M059J (cell line): ENCODE measurements around the gene XAGE2. TPM values are rescaled to one million over a fixed set of nuclear protein-coding genes. Genes with fewer than 3 reads are reported as not detected.
"Not testable (repeated sequence)": the region's sequence is repeated elsewhere in the genome, so short reads cannot be mapped to it uniquely, and the experiment has no call there.

ENCODE experiments used
- DNase-seq: peaks from one replicate; pipeline ENCODE4 v3.0.0-alpha.2; 2012; ENCODE audit warnings: low read depth
- total RNA-seq: library from RNA; depleted of rRNA; stranded (reverse); fragments of >200 nt; shearing (Covaris generic); gene quantifications from 2 replicates; pipeline ENCODE4 v1.2.3, GENCODE V29; 2014; rRNA removed

Gene XAGE2, protein sequence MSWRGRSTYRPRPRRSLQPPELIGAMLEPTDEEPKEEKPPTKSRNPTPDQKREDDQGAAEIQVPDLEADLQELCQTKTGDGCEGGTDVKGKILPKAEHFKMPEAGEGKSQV
- total RNA-seq: 0.62 TPM in 1 of 2 replicates, not detected in the other

DNA sequence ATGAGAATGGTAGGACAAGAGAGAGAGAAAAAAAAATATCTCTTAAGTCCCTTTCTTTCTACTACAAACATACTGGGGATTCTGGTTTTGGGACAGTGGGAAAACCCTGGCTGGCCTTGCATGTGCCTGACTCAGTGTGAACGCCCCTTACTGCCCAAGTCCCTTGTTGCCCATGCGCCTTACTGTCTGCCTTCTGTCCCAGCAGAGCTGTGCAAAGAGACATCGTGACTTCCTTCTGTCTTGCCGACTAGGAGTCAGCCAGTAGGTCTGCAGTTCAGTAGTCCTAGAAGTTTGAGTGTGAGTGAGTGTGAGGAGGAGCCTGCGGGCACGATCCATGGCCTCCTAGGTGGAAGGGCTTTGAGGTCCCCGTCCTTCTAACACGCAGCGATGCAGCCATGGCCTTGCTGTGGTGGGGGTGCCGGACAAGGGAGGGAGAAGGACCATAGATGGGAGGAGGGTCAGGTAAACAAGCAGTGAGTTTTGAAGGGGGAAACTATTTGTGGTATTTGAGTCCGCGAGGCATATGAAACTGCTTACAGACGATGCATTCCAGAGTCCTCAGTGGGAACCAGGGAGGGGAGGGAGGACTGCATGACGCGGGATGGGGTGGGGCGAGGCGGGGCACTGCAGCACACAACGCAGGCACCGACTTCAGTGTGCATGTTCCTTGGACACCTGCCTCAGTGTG is at the start of gene XAGE2:
XAGE2 (plus strand) TSS at position 654 of the 688 bp plus-strand sequence. CDS start 994 bp downstream, outside the sequence.
- DNase-seq: no peak

DNA sequence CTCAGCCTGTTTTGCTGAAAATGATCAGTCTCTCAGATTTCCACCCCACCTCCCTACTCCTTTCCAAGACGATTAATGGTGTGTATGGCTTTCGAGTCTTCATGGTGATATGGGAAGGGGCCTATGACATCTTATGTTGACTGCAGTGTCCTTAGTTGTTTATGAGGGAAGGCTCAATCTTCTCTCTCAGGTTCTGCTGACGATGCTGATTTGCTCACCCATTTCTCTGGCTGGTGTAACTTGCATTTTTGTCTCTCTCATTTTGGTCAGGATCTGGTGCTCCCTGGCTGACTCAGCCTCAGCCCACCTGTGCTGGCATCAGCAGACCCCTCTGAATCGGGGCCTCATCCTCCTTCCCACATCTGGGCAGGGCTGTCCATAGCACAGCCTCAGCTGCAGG is 31.4 kb upstream of the XAGE2 start:
- DNase-seq: no peak

DNA sequence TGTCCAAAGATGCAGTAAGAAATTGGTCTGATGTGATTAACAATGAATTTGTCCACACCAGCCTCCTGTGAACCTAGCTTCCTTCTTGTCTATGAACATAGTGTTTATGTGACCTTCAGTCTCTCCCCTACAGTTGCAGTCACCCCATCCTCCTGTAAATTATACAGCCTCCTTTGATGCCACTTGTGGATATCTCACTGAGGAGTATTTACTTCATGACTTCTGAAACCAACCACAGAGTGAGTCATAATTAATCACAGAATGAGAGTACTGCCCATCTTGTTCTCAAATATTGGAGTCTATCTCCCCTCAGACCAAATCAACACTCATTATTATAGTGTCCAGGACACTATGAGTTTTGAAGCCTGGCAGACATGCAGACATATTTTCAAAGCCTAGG is 27.3 kb upstream of the XAGE2 start:
- DNase-seq: peak; percentile 66

DNA sequence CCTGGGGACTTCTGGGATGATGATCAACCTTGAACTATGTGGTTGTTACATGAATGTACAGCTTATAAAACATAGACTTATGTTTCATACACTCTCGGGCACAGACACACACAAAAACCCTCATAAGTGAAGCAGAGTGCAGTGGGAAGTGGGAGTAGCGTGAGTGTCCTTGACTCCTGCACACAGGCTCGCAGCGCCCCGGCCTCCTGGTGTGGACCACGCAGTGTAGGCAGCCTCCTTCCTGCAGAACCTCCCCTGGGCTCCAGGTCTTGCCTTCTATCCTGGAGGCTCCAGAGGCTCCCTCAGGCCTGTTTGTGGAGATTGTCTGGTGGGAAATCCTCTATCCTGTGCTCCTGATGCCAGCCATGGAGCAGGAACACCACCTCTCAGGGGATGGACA is 25.7 kb upstream of the XAGE2 start:
- not testable (repeated sequence) for DNase-seq

DNA sequence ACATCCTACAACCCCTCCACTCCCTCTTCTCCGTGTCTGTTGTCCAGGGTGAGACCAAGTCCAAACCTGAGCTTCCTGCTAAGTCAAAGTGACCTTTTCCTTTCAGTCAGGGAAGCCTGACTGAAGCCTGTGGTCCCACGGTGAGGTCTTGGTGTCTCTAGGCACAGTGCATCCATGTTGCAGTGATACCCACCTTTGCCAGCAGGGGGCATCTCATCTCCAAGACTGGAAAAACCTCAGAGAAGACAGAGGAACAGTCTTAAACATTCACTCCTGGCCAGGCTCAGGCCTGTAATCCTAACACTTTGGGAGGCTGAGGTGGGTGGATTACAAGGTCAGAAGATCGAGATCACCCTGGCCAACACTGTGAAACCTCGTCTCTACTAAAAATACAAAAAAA is 23.4 kb upstream of the XAGE2 start:
- DNase-seq: peak; percentile 38

DNA sequence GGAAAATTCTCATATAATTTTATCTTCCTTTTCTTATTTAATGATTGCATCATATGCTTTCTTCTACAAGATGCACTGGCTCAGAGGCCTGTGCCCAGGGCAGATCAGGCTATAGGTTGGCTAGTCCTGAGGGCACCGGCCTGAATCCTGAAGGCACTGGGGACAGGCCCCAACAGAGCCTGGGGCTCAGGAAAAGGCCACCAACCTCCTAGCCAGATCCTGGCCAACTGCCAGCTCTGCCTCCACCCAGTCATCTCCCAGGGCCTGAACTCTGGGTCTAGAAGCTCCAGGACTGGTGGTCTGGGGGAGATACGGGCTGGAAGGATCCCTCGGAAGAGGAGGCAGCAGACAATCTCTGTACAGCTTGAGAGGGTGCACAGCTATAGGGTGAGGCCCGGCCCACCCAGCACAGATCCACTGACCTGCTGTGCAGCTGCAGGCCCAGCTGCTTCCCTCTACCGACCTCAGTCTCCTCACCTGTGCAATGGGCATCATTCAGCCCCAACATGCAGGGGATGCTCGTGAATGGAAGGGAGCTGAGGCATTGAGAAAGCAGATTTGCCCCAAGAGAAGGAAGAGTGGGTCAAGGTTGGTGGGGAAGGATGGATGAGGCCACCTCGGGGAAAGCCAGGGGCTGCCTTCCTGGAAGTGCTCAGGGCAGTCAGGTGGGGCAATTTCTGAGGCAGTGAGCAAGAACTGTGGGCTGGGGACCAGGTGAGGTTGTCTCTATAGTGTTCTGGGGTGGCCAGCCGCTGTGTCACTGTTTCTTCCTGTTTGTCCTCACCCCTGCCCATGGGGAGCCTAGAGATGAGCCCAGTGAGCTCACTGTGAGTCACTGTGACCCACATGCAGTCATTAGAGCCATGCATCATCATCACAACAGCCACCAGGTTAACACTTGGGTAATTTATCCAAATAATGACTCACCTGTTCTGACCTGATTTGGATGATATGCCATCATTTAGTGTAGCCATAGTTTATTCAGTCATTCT is 22.4 kb upstream of the XAGE2 start:
- peak; percentile 83 for DNase-seq

DNA sequence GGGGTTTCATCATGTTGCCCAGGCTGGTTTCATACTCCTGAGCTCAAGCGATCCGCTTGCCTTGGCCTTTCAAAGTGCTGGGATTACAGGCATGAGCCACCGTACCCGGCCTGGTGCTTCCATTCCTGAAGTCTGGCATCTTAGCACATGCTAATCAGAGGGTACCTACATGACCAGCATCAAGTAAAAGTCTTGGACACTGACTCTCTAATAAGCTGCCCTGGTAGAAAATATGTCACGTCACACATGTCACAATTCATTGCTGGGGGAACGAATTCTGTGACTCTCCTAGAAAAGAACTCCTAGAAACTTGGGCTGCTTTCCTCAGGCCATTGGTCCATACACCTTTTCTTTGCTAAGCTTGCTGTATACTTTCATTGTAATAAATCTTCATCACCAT is 19.1 kb upstream of the XAGE2 start:
- no peak for DNase-seq

DNA sequence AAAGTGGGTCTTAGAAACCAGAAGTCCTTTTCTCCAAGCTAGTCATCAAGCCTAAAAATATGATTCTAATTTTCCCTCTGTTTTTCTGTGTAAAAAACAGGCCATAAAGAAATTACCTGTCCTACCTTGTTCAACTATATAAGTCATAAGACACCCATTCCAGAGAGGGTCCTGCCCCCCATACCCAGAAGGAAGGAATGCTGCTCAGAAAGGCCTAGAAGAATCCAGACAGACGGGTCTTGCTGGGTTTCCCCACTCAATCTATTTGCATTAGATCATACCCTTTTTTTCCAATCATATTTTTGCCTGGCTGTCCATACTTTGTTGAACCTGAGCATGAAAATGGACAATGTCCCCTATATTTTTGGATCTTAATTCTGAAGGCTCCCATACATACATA is 16.3 kb upstream of the XAGE2 start:
- DNase-seq: no peak

DNA sequence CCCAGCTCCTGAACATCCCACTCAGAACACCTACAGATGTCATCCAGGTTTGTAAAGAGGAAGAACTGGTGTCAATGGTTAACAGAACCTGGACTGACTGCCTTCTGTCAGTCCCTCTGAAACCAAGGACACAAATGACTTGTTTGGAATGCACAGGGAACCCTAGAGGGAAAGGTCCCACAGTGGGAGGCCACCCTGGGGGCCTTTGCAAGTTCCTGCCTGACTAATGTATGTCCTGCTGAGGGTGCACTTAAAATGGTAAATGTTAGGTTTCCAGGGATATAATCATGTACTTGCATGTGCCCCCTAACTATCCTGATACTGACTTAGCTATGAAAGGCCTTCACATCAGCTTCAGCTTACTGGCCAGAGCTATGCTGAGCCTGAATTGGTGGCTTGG is 15.0 kb upstream of the XAGE2 start:
- no peak for DNase-seq

DNA sequence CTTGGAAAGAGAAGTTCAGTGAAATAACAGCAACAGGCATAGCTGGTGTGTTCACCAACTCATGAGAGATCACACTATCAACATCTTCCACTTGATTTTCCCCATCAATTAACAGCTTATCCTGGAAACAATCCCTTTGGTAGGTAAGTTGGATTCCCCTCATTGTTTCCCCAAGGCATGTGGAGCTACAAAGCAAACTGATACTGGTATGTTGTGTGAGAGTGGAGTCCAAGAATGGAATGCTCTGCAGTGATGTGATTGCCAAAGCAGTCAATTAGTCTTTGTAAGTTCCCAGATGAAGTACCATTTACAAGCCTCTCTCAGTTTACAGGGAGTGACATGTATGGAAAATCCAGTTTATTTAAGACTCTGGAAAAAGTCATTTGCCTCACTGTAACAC is 13.7 kb upstream of the XAGE2 start:
- DNase-seq: no peak

DNA sequence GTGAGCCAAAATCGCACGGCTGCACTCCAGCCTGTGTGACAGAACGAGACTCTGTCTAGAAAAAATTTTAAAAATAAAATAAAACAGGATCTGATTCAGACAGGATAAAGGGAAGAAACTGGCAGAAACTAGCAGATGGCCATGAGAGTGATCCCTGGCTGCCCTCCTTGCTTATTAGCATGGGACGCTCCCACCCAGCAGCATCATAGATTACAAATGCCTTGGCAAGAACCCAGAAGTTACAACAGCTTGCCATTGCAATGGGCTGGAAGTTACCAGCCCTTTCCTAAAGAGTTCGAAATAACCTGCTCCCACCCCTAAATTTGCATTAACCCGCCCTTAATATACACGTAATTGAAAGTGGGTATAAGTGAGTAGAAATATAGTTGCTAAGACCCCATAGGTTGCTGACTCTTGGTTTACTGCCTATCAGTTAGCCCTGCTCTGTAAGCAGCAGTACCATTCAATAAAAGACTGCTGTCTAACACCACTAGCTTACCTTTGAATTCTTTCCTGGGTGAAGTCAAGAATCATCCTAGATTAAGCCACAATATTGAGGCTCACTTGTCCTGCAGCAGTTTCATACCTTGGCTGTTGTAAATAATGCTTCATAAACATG is 9.1 kb upstream of the XAGE2 start:
- no peak for DNase-seq

DNA sequence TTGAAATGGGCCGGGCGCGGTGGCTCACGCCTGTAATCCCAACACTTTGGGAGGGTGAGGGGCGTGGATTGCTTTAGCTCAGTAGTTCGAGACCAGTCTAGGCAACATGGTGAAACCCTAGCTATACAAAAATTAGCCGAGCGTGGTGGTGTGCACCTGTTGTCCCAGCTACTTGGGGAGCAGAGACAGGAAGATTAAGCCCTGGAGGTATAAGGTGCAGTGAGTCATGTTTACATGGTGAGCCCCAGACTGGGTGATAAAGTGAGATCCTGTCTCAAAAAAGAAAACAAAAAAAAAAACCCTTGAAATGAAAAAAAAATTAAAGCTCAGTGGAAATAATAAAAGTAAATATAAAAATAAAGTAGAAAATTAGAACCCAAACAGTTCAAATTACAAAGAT is 6.9 kb upstream of the XAGE2 start:
- no peak for DNase-seq

DNA sequence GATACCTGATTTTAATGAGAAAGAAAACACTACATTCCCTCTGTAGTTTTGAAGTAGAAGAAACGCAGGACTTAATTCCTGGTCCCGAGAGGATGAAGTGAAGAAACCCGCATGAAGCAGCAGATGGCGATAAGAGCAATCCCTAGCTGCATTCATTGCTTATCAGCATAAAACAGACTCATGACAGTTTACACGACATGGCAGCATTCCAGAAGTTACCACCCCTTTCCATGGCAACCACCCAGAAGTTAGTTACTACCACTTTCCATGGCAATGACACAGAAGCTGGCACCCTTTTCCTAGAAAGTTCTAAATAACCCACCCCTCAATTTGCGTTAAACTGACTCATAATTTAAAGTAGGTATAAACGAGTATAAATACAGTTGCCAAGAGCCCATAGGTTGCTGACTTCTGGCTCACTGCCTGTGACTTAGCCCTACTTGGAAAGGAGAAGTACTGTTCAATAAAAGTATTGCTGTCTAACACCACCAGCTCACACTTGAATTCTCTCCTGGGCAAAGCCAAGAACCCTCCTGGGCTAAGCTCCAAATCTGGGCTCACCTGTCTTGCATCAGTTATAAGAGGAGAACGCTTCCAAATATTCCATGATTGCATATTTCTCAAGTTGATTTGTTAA is 5.5 kb upstream of the XAGE2 start:
- no peak for DNase-seq

DNA sequence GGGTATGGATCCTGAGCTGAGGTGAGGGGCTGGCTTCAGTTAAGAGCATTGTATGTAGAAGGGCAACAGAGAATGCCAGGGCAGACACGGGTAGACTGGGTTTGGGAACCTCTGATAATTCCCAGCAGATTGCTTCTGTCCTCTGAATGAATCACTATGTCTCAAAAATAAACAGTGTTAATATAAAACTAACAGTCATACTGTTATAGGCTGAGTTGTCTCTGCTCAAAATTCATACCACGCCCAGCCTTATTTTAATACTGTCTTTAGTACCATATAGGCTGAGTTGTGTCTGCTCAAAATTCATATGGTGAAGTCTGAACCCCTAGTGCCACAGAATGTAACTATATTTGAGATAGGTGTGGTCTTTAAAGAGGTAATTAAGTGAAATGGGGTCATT is 10.0 kb downstream of the XAGE2 start:
- DNase-seq: no peak

DNA sequence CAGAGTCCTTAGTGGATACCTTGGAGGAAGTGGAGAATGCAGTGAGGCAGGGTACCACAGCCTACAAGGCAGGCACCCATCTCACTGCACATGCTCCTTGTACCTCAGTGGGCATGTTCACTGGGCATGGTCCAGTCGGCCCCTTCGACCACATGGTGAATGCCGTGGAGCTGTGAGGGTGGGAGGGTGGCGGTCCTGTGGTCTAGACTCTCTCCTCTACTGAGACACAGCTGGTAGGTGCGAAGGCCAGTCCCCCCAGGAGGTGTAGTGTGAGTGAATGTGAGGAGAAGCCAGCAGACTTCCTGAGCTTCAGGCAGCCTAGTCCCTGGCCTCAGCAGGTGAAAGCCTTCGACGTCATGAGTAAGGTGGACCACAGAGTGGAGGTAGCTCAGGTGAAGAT is 12.2 kb downstream of the XAGE2 start:
- no peak for DNase-seq

DNA sequence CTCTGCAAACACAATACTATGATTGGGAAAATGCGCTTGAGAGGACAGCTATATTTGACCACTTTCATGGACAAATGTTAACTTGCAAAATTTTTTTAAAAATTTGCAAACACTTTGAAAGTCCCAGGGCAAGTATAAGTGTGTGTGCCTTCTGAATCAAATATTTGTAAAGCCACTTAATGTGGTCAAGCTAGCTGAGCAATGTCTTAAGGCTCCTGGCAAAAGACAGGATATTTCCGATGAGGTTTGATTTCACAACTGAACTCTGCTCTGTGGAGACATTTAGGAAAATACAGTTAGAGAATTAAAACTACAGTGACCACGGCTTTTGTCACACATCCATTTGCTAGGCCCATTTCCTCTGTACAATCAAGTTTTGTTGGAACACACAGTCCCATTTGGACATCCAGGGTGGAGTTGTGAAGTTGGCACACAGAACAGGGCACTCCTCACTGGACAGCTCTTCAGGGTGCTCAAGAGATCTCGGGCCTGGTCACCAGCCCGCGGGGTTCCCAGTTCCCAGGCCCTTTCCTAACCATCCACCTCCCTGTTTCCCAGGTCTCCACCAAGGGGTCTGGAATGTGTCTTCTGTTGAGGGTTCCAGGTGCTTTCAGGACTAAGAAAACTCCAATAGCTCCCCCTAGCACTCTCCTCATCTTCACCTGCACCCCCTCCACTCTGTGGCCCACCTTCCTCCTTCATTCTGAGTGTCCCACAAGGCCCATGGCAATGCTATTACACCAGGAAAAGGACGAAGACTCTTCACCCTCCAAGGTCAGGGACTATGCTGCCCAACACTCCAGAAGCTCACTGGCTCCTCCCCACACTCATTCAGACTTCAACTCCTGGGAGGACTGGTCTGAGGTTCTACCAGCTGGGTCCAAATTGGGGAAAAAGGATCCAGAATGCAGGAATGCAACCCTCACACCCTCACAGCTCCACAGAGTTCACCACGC is 41.9 kb downstream of the XAGE2 start:
- DNase-seq: no peak

DNA sequence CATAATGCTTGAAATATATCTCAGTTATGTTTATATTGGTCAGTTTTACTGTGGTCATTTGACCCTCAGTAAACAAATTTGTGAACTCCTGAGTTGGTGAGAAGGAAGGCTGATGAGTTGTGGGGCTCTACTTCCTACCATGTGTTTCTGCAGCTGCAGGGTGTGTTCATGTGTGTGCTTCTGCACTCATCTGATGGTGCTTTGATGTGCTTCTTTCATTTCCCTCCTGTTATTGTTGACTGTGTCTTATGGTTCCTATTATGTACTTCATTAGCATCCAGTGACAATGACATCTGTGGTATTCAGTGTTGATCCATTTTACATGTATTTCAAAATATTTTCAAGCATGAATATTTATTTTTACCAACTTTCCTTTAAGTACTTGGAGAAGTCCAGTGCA is 46.5 kb downstream of the XAGE2 start:
- no peak for DNase-seq

DNA sequence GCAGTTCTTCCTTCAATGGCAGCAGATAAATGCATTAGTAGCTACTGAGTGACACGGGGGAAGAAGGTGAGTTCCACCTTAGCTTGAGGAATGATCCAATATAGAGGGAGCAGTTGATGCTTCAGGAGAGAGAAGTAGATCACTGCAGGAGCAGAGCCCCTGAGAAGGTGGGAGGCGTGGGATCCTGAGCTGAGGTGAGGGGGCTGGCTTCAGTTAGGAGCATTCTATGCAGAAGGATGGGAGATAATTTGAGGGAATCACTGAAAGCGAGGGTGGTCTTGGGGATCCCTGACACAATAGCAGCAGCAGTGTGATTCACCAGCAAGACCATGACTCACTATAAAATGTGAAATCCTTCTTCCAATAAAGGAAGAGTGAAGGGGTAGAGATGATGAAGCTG is 48.0 kb downstream of the XAGE2 start:
- DNase-seq: no peak

DNA sequence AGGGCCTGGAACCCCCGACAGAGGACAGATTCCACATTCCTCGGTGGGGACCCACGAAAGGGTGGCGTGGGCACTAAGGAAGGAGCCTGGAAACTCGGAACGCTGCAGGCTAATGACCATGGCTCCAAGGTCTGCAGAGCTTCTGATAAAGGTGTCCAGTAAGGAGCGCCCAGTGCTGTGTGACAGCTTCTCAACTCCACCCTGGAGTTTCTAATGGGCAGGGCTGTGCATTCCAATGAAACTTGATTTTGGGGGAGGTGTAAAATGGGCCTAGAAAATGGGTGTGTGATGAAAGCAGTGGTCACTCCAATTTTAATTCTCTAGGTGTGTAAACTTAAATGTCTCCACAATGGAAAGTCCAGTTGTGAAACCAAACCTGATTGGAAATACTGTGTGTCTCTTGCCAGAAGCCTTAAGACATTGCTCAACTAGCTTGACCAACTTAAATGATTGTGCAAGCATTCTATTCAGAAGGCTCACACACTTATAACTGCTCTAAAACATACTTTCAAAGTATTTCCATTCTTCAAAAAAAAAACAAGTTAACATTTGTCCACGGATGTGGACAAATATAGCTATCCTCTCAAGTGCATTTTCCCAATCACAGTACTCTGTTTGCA is 52.1 kb downstream of the XAGE2 start:
- DNase-seq: no peak

DNA sequence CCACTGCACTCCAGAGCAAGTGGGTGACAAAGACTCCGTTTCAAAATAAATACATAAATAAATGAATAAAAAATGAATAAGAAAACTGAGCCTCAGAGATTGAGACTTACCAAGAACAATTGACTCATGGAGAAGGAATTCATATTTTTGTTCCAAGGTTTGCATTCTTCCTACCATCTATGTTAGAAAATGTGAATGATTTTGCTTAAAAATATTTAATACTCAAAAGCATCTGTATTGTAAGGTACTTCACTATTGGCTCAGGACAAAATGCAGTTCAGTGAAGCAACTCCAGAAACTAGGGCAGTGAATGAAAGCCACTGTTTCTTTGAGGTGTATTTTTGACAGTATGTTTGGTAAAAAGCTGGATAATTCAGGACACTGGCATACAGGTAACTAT is 54.1 kb downstream of the XAGE2 start:
- DNase-seq: peak; percentile 45
